Stomach (tissue), 4 donors: Measurements from ENCODE around the gene LCE3C.

Source experiments
- EP300 ChIP-seq: sonication (generic); formaldehyde crosslinking; IDR thresholded peaks from one replicate; pipeline ENCODE4 v1.6.1; 2017; ENCODE audit warnings: antibody characterized with exemption
- POLR2A ChIP-seq, 4 donors: fragments of 450-650 bp; IDR thresholded peaks; one replicate each; pipeline ENCODE4 v1.6.1; 2016; ENCODE audit warnings: antibody characterized with exemption in 4 of 4, control low read depth in 2 of 4, mild to moderate bottlenecking in 1 of 4, moderate library complexity in 1 of 4
- POLR2AphosphoS5 ChIP-seq, 3 donors: sonication (generic); formaldehyde crosslinking; IDR thresholded peaks; one replicate each; pipeline ENCODE4 v1.6.1; 2016; ENCODE audit warnings: antibody characterized with exemption in 3 of 3
- TF ChIP-seq, protein P1 (sequence below), 7 experiments: fragments of 450-650 bp in 4 of 7; fragments of 200-600 bp in 3 of 7; sonication (generic) in 3 of 7; IDR thresholded peaks; one replicate each; pipeline ENCODE4 v1.5.1; 2016 to 2019; ENCODE audit warnings: antibody characterized with exemption in 7 of 7, control low read depth in 2 of 7, mild to moderate bottlenecking in 1 of 7

DNA sequence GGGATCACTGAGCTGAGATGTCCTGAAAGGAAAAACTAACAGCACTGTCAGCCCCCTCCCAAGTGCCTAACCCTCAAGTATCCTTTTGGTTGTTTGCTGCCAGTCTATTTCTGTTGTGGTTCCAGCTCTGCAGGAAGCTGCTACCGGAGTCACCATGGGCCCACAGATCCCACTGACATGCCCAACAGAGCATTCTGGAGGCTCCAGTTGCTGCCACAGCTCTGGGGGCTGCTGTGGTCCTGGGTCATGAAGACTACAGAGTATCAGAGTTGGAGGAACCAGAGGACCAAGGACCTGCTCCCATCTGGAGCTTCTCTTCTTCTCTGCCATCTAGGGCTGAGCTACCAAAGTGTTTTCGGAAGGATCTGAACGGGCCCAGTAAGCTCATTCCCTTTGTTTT is 22.0 kb downstream of the LCE3C start:
- TF ChIP-seq POLR2A (IDR thresholded peaks at IDR 0.05) (no peak), EP300 (no peak), POLR2AphosphoS5 (IDR thresholded peaks at IDR 0.05) (no peak)
- TF ChIP-seq, protein P1, sequence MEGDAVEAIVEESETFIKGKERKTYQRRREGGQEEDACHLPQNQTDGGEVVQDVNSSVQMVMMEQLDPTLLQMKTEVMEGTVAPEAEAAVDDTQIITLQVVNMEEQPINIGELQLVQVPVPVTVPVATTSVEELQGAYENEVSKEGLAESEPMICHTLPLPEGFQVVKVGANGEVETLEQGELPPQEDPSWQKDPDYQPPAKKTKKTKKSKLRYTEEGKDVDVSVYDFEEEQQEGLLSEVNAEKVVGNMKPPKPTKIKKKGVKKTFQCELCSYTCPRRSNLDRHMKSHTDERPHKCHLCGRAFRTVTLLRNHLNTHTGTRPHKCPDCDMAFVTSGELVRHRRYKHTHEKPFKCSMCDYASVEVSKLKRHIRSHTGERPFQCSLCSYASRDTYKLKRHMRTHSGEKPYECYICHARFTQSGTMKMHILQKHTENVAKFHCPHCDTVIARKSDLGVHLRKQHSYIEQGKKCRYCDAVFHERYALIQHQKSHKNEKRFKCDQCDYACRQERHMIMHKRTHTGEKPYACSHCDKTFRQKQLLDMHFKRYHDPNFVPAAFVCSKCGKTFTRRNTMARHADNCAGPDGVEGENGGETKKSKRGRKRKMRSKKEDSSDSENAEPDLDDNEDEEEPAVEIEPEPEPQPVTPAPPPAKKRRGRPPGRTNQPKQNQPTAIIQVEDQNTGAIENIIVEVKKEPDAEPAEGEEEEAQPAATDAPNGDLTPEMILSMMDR (IDR thresholded peaks at IDR 0.05), result no peak
